Endothelial cell of umbilical vein (primary cell): Measurements from ENCODE around the gene TRIM67.

Source experiments
- CTCF ChIP-seq, 2 donors: IDR thresholded peaks; 1 replicate in 1 of 2; 2 replicates in 1 of 2; pipeline ENCODE4 v1.5.1; 2011; ENCODE audit warnings: low read length in 2 of 2, mild to moderate bottlenecking in 2 of 2, moderate library complexity in 2 of 2, control low read depth in 1 of 2, inconsistent platforms in 1 of 2, low read depth in 1 of 2; ENCODE audit not compliant: insufficient read depth in 1 of 2; ENCODE audit errors: extremely low read depth in 1 of 2
- EZH2 ChIP-seq: IDR thresholded peaks from 2 replicates; pipeline ENCODE4 v1.6.1; 2012; ENCODE audit warnings: borderline replicate concordance, low read depth, mild to moderate bottlenecking, moderate library complexity, low read length, inconsistent platforms; ENCODE audit not compliant: severe bottlenecking
- GATA2 ChIP-seq: IDR thresholded peaks from 2 replicates; pipeline ENCODE4 v1.7.0; 2011; ENCODE audit warnings: low read depth, mild to moderate bottlenecking, moderate library complexity, mixed read lengths, low read length; ENCODE audit not compliant: insufficient read length, insufficient read depth
- JUN ChIP-seq: IDR thresholded peaks from 2 replicates; pipeline ENCODE4 v1.6.1; 2011; ENCODE audit warnings: borderline replicate concordance, low read depth; ENCODE audit not compliant: insufficient read length, insufficient read depth
- MAX ChIP-seq: IDR thresholded peaks from 2 replicates; pipeline ENCODE4 v1.6.1; 2011; ENCODE audit not compliant: insufficient read depth, insufficient read length
- MYC ChIP-seq: IDR thresholded peaks from one replicate; pipeline ENCODE4 v1.6.1; 2011; ENCODE audit warnings: mild to moderate bottlenecking, low read depth, low read length
- POLR2A ChIP-seq: IDR thresholded peaks from 2 replicates; pipeline ENCODE4 v1.6.1; 2012; ENCODE audit warnings: low read depth, mild to moderate bottlenecking, control low read depth, low read length
- POLR2AphosphoS5 ChIP-seq: IDR thresholded peaks from 2 replicates; pipeline ENCODE4 v1.6.1; 2012; ENCODE audit warnings: low read depth, mild to moderate bottlenecking, control low read depth, low read length, moderate library complexity; ENCODE audit not compliant: insufficient read depth

GRCh38 chr1:231260351-231260750 lies 98.5 kb downstream of the TRIM67 start:
- no peak for TF ChIP-seq CTCF (IDR thresholded peaks at IDR 0.05; ENCODE audit: extremely low read depth in 1 of 2, insufficient read depth in 1 of 2, low read depth in 1 of 2, low read length in 2 of 2)
- no peak for TF ChIP-seq POLR2A
- no peak for TF ChIP-seq EZH2
- no peak for TF ChIP-seq POLR2AphosphoS5
- TF ChIP-seq MYC, result no peak
- TF ChIP-seq JUN, result peak; percentile 17
- no peak for TF ChIP-seq MAX
- TF ChIP-seq GATA2, result no peak
